ENCODE data around the gene SH3GL2. TPM values are rescaled to one million over a fixed set of nuclear protein-coding genes. Genes with fewer than 3 reads are reported as not detected.

The SH3GL2 gene
- total RNA-seq, 5 donors from 2014 or later (not counting 1 experiment from before 2014, with no cell fraction given): not detected

DNA sequence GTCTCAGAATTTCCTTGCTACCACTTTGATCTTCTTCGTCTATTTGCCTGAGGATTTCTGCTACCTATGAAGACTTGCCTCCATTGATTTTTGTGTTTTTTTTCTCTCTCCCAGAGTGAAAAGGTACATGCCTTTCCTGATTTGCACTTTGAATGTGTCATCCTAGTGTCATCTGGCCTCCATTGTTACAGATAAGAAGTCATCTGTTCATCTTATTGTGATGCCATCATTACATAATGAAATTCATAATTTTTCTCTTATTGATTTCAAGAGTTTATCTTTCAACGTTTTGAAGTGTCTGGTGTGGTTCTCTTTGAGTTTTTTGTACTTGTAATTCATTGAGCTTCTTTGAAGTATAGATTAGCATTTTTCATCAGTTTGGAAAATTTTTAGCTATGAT, 144.8 kb downstream of the SH3GL2 start:
- no peaks in the 10 kb centered on the region for H3K9me3 ChIP-seq
- ChIA-PET CTCF (no interaction called here), POLR2A (no interaction called here)
- H3K4me1 ChIP-seq (ENCODE audit: control insufficient read depth in 1 of 2, extremely low read depth in 1 of 2, insufficient read depth in 2 of 2, low read length in 2 of 2): no peaks in the 10 kb centered on the region
- H3K27me3 ChIP-seq (replicated peaks in 1 of 2; ENCODE audit: control insufficient read depth in 2 of 2, extremely low read depth in 1 of 2, insufficient read depth in 2 of 2, low read length in 1 of 2): no peaks in the 10 kb centered on the region
- no peak overlapping the region for H3K27ac Mint-ChIP-seq
- H3K4me1 Mint-ChIP-seq: no peaks in the 10 kb centered on the region
- no peak overlapping the region for H3K27ac ChIP-seq (ENCODE audit: low read length)
- no peaks in the 10 kb centered on the region for H3K27me3 Mint-ChIP-seq
- H3K4me3 ChIP-seq (ENCODE audit: control insufficient read depth in 1 of 2, extremely low read depth in 1 of 2, low read length in 1 of 2): no peak overlapping the region
- no peaks in the 10 kb centered on the region for H3K36me3 ChIP-seq (ENCODE audit: control insufficient read depth in 2 of 2, extremely low read depth in 1 of 2, insufficient read depth in 1 of 2, low read length in 1 of 2)
- WGBS (ENCODE audit: insufficient coverage): 67% methylated on average over 1 of the region's 2 CpGs
- H3K9me3 Mint-ChIP-seq: peaks cover 13 to 28% (median 21%) of the 10 kb centered on the region in 3 donors
- no peaks in the 10 kb centered on the region for H3K36me3 Mint-ChIP-seq
- no peak for ATAC-seq (replicated peaks in 1 of 4)
- no peak overlapping the region for H3K4me3 Mint-ChIP-seq
- DNase-seq: no peak

DNA sequence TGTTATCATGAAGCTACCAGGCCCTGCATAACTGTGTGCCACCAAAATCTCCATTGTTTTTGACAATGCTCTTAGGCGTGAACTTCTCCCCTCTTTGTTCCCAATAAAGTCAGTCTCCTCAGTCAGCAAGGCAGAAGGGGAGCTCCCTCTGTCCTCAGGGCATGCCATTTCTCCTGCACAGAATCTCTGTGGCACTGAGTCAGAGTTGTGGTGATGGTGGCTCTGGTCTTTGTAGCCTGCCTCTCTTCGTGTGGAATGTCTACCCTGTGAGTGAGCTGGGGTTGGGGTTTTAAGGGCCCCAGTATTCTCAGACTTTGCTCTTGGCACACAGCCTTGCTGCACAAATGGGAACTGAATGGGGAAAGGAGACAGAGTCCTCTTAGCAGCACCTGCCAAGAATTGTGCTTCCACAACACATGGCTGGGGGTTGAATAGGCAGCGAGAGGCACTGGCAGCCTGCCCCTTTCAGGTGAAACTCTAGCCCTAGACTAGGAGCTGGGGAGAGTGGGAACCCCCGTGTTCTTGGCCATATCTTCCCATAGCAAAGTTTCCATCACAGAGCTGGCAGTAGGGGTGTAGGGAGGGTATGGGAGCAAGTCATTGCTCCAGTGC, 146.6 kb downstream of the SH3GL2 start:
- POLR2A ChIA-PET: no interaction called here
- Mint-ChIP-seq H3K9me3 (peaks cover 18 to 28% (median 25%) of the 10 kb centered on the region in 3 donors), H3K27me3 (no peaks in the 10 kb centered on the region), H3K4me1 (no peaks in the 10 kb centered on the region), H3K36me3 (no peaks in the 10 kb centered on the region), H3K27ac (no peak overlapping the region), H3K4me3 (no peak overlapping the region)
- Histone ChIP-seq H3K27me3 (replicated peaks in 1 of 2; ENCODE audit: control insufficient read depth in 2 of 2, extremely low read depth in 1 of 2, insufficient read depth in 2 of 2, low read length in 1 of 2) (no peaks in the 10 kb centered on the region), H3K9me3 (no peaks in the 10 kb centered on the region), H3K4me1 (ENCODE audit: control insufficient read depth in 1 of 2, extremely low read depth in 1 of 2, insufficient read depth in 2 of 2, low read length in 2 of 2) (no peaks in the 10 kb centered on the region), H3K36me3 (ENCODE audit: control insufficient read depth in 2 of 2, extremely low read depth in 1 of 2, insufficient read depth in 1 of 2, low read length in 1 of 2) (no peaks in the 10 kb centered on the region), H3K27ac (ENCODE audit: low read length) (no peak overlapping the region), H3K4me3 (ENCODE audit: control insufficient read depth in 1 of 2, extremely low read depth in 1 of 2, low read length in 1 of 2) (no peak overlapping the region)
- DNase-seq (no peak), ATAC-seq (replicated peaks in 1 of 4) (no peak)
- 62% methylated on average over 3 of the region's 4 CpGs for WGBS (ENCODE audit: insufficient coverage)
- CTCF ChIA-PET: no interaction called here

DNA sequence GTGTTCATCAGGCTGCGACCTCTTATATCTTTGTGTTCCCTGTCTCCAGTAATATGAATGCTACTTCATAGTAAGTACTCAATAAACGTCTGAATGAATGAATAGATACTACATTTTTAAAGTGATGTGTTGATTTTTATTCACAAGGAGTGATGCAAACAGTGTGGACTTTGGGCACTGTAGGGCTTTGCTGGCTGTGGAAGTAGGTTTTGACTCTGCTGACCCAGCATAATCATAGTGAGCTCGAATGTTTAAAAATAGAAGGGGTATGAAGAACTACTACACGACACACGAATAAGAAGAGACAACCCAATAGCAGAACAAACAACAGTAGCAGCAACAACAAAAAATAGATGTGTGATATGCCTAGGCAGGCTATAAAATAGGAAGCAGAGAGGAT, 147.4 kb downstream of the SH3GL2 start:
- H3K36me3 Mint-ChIP-seq: no peaks in the 10 kb centered on the region
- no peak overlapping the region for H3K27ac Mint-ChIP-seq
- H3K9me3 ChIP-seq: no peaks in the 10 kb centered on the region
- H3K4me1 Mint-ChIP-seq: no peaks in the 10 kb centered on the region
- CTCF ChIA-PET: no interaction called here
- H3K27ac ChIP-seq (ENCODE audit: low read length): no peak overlapping the region
- H3K4me1 ChIP-seq (ENCODE audit: control insufficient read depth in 1 of 2, extremely low read depth in 1 of 2, insufficient read depth in 2 of 2, low read length in 2 of 2): no peaks in the 10 kb centered on the region
- no peaks in the 10 kb centered on the region for H3K27me3 Mint-ChIP-seq
- no peak for ATAC-seq (replicated peaks in 1 of 4)
- no peak for DNase-seq
- no peaks in the 10 kb centered on the region for H3K27me3 ChIP-seq (replicated peaks in 1 of 2; ENCODE audit: control insufficient read depth in 2 of 2, extremely low read depth in 1 of 2, insufficient read depth in 2 of 2, low read length in 1 of 2)
- no peak overlapping the region for H3K4me3 Mint-ChIP-seq
- WGBS (ENCODE audit: insufficient coverage): no CpG with 5 or more reads among the region's 5 CpGs
- H3K36me3 ChIP-seq (ENCODE audit: control insufficient read depth in 2 of 2, extremely low read depth in 1 of 2, insufficient read depth in 1 of 2, low read length in 1 of 2): no peaks in the 10 kb centered on the region
- POLR2A ChIA-PET: no interaction called here
- no peak overlapping the region for H3K4me3 ChIP-seq (ENCODE audit: control insufficient read depth in 1 of 2, extremely low read depth in 1 of 2, low read length in 1 of 2)
- peaks cover 19 to 28% (median 26%) of the 10 kb centered on the region in 3 donors for H3K9me3 Mint-ChIP-seq

DNA sequence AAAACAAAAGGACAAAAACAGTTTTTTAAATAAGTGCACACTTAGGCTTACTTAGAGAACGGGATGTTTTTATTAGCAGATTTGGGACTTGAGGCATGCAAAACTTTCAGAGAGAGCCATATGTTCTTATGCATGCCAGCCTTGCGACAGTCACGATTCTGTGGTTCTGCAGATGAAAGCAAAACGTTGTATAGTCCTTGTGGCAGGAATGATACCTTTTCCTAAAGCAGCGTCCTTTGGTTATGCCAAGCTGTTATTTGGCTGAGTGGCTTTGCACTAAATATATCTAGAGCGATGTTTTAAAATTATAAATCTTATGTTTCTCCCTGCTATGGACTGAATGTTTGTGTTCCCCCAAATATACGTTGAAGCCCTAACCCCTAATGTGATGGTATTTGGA, 152.0 kb downstream of the SH3GL2 start:
- ATAC-seq (replicated peaks in 1 of 4) (no peak), DNase-seq (no peak)
- ChIA-PET CTCF (no interaction called here), POLR2A (no interaction called here)
- no peaks in the 10 kb centered on the region for H3K9me3 ChIP-seq
- no peak overlapping the region for H3K27ac Mint-ChIP-seq
- H3K4me1 Mint-ChIP-seq: no peaks in the 10 kb centered on the region
- no peak overlapping the region for H3K27ac ChIP-seq (ENCODE audit: low read length)
- no peaks in the 10 kb centered on the region for H3K36me3 ChIP-seq (ENCODE audit: control insufficient read depth in 2 of 2, extremely low read depth in 1 of 2, insufficient read depth in 1 of 2, low read length in 1 of 2)
- WGBS (ENCODE audit: insufficient coverage): 75% methylated on average over 1 of the region's 7 CpGs
- no peaks in the 10 kb centered on the region for H3K27me3 Mint-ChIP-seq
- no peaks in the 10 kb centered on the region for H3K27me3 ChIP-seq (replicated peaks in 1 of 2; ENCODE audit: control insufficient read depth in 2 of 2, extremely low read depth in 1 of 2, insufficient read depth in 2 of 2, low read length in 1 of 2)
- H3K36me3 Mint-ChIP-seq: no peaks in the 10 kb centered on the region
- H3K4me3 ChIP-seq (ENCODE audit: control insufficient read depth in 1 of 2, extremely low read depth in 1 of 2, low read length in 1 of 2): no peak overlapping the region
- H3K4me1 ChIP-seq (ENCODE audit: control insufficient read depth in 1 of 2, extremely low read depth in 1 of 2, insufficient read depth in 2 of 2, low read length in 2 of 2): no peaks in the 10 kb centered on the region
- peaks cover 13 to 32% (median 18%) of the 10 kb centered on the region in 3 donors for H3K9me3 Mint-ChIP-seq
- no peak overlapping the region for H3K4me3 Mint-ChIP-seq

DNA sequence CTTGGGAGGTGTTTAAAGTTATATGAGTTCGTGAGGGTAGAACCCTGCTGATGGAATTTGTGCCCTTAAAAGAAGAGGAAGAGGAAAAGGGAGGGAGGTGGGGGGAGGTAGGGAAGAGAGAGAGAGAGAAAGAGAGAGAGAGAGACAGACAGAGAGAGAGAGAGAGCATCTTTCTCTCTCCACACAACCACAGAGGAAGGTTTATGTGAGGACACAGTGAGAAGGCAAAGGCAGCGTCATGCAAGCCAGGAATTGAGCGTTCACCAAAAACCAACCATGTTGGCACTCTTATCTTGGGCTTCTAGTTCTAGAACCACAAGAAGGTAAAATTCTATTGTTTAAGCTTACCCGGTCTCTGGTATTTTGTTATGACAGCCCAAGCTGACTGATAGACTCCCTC, 152.4 kb downstream of the SH3GL2 start:
- WGBS (ENCODE audit: insufficient coverage): 86% methylated on average over 2 of the region's 4 CpGs
- Mint-ChIP-seq H3K27me3 (no peaks in the 10 kb centered on the region), H3K36me3 (no peaks in the 10 kb centered on the region), H3K27ac (no peak overlapping the region), H3K4me1 (no peaks in the 10 kb centered on the region), H3K4me3 (no peak overlapping the region), H3K9me3 (peaks cover 15 to 30% (median 16%) of the 10 kb centered on the region in 3 donors)
- CTCF ChIA-PET: no interaction called here
- no peak for ATAC-seq (replicated peaks in 1 of 4)
- DNase-seq: no peak
- POLR2A ChIA-PET: no interaction called here
- Histone ChIP-seq H3K27me3 (replicated peaks in 1 of 2; ENCODE audit: control insufficient read depth in 2 of 2, extremely low read depth in 1 of 2, insufficient read depth in 2 of 2, low read length in 1 of 2) (no peaks in the 10 kb centered on the region), H3K9me3 (no peaks in the 10 kb centered on the region), H3K4me3 (ENCODE audit: control insufficient read depth in 1 of 2, extremely low read depth in 1 of 2, low read length in 1 of 2) (no peak overlapping the region), H3K4me1 (ENCODE audit: control insufficient read depth in 1 of 2, extremely low read depth in 1 of 2, insufficient read depth in 2 of 2, low read length in 2 of 2) (no peaks in the 10 kb centered on the region), H3K36me3 (ENCODE audit: control insufficient read depth in 2 of 2, extremely low read depth in 1 of 2, insufficient read depth in 1 of 2, low read length in 1 of 2) (no peaks in the 10 kb centered on the region), H3K27ac (ENCODE audit: low read length) (no peak overlapping the region)

DNA sequence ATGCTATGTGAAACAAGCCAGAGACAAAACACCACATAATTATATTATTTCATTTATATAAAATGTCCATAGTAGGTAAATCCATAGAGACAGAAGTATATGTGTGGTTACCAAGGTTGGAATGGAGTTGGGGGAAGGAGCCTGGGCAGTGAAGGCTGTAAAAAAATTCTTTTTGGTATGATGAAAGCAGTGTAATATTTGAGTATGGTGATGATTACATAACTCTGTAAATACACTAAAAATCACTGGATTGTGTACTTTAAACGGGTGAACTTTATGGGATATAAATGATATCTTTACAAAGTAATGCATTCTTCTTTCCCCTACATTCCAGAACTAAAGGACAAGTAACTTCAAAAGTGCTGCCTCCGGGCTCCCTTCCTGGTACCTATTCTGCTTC, 155.8 kb downstream of the SH3GL2 start:
- WGBS (ENCODE audit: insufficient coverage): 67% methylated on average over 1 of the region's 2 CpGs
- H3K9me3 Mint-ChIP-seq: peaks cover 18 to 31% (median 19%) of the 10 kb centered on the region in 3 donors
- POLR2A ChIA-PET: no interaction called here

DNA sequence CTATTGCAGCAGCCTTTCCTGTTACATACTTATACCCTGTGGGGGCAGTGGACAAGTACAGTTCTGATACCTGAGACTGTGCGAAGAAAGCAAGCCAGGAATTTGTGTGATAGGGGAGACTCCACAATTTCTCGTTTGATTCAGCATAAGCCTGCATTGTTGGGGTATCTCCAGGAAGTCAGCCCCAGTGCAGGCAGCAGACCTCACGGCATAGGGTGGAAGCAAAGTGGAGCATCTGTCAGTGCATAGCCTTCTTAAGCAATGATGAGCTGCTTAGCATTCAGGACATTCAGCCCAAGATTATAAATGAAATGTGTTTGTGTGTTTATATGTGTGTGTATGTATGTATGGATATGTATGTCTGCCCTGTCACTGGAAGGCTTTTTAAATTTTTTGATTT, 157.0 kb downstream of the SH3GL2 start:
- WGBS (ENCODE audit: insufficient coverage): 85% methylated on average over 3 of the region's 3 CpGs
- Histone ChIP-seq H3K9me3 (no peaks in the 10 kb centered on the region), H3K27me3 (replicated peaks in 1 of 2; ENCODE audit: control insufficient read depth in 2 of 2, extremely low read depth in 1 of 2, insufficient read depth in 2 of 2, low read length in 1 of 2) (no peaks in the 10 kb centered on the region), H3K4me3 (ENCODE audit: control insufficient read depth in 1 of 2, extremely low read depth in 1 of 2, low read length in 1 of 2) (no peak overlapping the region), H3K27ac (ENCODE audit: low read length) (no peak overlapping the region), H3K4me1 (ENCODE audit: control insufficient read depth in 1 of 2, extremely low read depth in 1 of 2, insufficient read depth in 2 of 2, low read length in 2 of 2) (no peaks in the 10 kb centered on the region), H3K36me3 (ENCODE audit: control insufficient read depth in 2 of 2, extremely low read depth in 1 of 2, insufficient read depth in 1 of 2, low read length in 1 of 2) (no peaks in the 10 kb centered on the region)
- H3K36me3 Mint-ChIP-seq: no peaks in the 10 kb centered on the region
- ATAC-seq (replicated peaks in 1 of 4) (no peak), DNase-seq (no peak)
- H3K4me3 Mint-ChIP-seq: no peak overlapping the region
- no peaks in the 10 kb centered on the region for H3K4me1 Mint-ChIP-seq
- peaks cover 9 to 31% (median 13%) of the 10 kb centered on the region in 3 donors for H3K9me3 Mint-ChIP-seq
- CTCF ChIA-PET: no interaction called here
- POLR2A ChIA-PET: no interaction called here
- H3K27ac Mint-ChIP-seq: no peak overlapping the region
- no peaks in the 10 kb centered on the region for H3K27me3 Mint-ChIP-seq

More for the DNA sequence above, 155.8 kb downstream of the SH3GL2 start:
- Histone ChIP-seq H3K4me3 (ENCODE audit: control insufficient read depth in 1 of 2, extremely low read depth in 1 of 2, low read length in 1 of 2) (no peak overlapping the region), H3K36me3 (ENCODE audit: control insufficient read depth in 2 of 2, extremely low read depth in 1 of 2, insufficient read depth in 1 of 2, low read length in 1 of 2) (no peaks in the 10 kb centered on the region), H3K27me3 (replicated peaks in 1 of 2; ENCODE audit: control insufficient read depth in 2 of 2, extremely low read depth in 1 of 2, insufficient read depth in 2 of 2, low read length in 1 of 2) (no peaks in the 10 kb centered on the region), H3K27ac (ENCODE audit: low read length) (no peak overlapping the region), H3K4me1 (ENCODE audit: control insufficient read depth in 1 of 2, extremely low read depth in 1 of 2, insufficient read depth in 2 of 2, low read length in 2 of 2) (no peaks in the 10 kb centered on the region), H3K9me3 (no peaks in the 10 kb centered on the region)
- H3K36me3 Mint-ChIP-seq: no peaks in the 10 kb centered on the region
- DNase-seq (no peak), ATAC-seq (replicated peaks in 1 of 4) (no peak)
- no peak overlapping the region for H3K27ac Mint-ChIP-seq
- CTCF ChIA-PET: no interaction called here
- no peaks in the 10 kb centered on the region for H3K27me3 Mint-ChIP-seq
- H3K4me1 Mint-ChIP-seq: no peaks in the 10 kb centered on the region
- no peak overlapping the region for H3K4me3 Mint-ChIP-seq

Data from T-cell (primary cell).